Measurements from ENCODE around the gene GPM6B.
A peak's percentile ranks its signal among the peaks of the same experiment; 100 is the strongest.

Gene GPM6B

GRCh38 chrX:13821738-13822137, 4.8 kb upstream of the GPM6B start:
- no peak for DNase-seq

DNA sequence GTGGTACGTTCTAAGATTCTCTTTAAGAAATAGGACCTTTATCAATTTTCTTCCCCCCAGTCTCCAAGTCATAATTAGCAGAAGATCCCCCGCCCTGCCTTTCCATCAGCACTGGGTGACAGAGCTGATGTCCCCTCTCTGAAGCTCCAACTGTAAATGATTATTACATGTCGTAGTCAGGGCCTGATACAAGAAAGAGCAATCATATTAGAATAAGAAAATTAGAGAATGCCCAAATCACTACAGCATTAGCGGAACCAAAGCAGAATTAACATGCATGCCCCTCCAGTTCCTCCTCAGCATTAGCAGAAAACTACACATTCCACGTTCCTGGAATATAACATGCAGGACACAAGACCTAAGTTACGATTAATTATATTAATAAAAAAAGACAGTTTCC, 717 bp downstream of the GPM6B start:
- DNase-seq, result no peak

DNA sequence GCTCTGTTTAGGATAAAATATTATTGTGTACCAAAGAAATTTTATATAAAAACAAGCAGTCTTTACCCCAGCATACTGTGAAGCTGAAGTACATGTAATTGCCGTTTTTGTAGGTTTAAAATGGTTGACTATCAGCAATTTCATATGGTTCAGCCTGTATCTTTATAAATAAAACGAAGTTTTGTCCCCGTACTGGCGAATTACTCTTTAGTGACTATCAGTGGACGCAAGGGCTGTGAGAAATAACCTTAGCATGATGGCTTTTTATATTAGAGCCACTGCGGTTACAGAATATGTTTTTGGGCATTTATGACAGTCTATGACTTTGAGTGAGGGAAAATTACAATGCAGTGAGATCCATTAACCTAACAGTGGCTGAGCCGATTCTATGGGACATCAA, 1.2 kb downstream of the GPM6B start:
- DNase-seq, result no peak

DNA sequence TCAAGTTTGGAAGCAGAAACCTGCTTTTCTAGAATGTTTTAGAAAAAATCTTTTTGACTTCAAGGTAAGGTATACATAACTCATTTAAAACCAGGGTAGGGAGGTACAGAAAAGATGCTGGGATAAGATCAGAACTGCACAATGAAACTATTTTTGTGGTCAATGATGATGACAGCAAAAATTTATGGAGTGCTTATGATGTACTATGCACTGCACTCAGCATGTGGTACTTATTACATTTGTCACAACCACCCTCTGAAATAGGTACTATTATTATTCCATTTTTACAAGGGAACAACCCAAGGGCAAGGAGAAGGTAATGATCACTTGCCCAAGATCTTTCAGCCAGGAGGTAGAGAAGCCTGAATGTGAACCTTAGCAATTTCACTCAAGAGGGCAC, 8.0 kb downstream of the GPM6B start:
- DNase-seq, result no peak

- DNase-seq, result no peak
Measured at GRCh38 chrX:13808293-13808692, 8.6 kb downstream of the GPM6B start.

DNA sequence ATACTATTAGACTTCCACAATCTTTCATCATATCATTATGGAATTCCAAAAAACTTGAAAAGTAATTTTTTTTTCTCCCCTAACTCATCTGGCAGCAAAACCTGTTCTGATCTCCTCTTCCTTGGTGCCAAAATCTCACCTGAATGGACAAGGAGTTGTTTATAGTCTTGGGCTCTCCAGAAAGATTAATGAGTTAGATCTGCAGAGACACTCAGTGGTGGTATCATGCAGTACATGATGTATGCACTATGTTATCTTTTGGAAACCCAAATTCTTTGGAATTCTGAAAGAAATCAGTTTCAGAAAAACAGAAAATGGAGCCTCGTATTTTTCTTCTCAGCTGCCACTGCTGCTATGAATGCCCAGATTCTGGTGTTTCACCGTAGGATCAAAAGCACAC, 11.7 kb downstream of the GPM6B start:
- no peak for DNase-seq

DNA sequence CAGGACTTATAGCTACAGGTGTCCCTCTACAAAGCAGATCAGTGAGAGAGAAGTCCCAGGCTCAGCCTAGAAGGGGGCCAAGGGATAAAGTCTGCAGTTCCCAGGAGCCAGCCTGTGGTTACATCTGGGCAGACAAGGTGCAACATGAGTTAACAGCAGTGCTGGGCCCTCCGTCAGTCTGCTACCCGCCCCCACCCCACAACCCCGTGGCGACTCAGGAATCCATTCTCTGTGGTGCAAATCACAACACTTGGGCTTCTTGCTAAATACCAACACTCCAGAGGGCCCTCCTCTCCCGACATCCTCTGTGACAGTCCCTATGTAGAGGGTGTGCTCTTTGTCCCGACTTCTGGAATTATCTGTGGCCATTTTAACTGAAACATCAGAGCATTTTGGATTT, 13.8 kb downstream of the GPM6B start:
- no peak for DNase-seq

GRCh38 chrX:13798184-13798583, 18.7 kb downstream of the GPM6B start:
- no peak for DNase-seq

DNA sequence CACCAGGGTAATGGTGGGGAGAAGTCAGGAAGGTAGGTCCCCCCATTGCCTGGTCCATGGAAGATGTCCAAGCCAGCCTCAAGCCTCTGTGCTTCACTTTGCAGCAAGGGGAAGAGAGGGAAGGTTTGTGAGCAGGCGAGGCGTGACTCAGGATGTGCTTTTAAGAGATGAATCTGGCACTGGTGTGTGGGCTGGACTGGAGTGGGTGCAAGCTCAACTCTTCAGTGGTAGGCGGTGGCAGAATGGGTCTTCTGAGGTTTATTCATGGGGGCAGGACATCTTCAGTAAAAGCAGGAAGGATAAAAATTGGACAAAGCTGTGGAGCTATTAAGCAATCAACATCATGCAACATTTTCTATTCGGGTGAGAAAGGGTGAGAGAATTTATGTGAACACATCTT, 19.4 kb downstream of the GPM6B start:
- DNase-seq, result peak; percentile 36 to 80

DNA sequence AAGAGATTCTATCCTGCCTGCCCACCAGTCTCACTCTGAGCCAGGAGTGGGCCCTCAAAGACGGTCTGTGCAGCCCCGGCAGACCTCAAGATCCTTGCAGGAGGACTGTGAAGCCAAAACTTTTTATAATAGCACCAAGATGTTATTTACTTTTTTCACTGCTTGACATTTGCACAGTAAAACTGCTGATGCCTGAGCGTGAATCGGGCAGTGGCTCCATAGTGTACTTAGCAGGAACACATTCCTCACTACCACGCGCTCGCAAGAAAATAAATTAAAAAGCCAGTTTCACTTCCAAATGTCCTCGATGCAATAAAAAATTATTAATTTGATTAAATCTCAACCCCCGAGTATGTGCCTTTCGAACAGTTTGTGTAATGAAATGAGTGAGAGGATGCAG, 22.5 kb downstream of the GPM6B start:
- no peak for DNase-seq

GRCh38 chrX:13793897-13794296, 23.0 kb downstream of the GPM6B start:
- DNase-seq, result no peak

GRCh38 chrX:13791559-13791958, 25.3 kb downstream of the GPM6B start:
- DNase-seq, result no peak

DNA sequence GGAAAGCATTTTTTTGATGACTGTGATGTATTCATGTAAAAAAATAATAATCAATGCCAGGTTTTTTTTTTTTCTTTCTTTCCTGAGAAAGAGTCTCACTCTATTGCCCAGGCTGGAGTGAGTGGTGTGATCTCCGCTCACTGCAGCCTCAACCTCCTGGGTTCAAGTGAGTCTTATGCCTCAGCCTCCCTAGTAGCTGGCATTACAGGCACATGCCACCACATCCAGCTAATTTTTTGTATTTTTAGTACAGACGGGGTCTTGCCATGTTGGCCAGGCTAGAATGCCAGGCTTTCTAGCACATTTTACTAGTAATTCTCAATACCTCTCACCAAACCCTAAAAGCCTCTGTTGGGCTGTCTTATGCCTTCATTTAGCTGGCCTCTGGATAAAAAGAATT, 25.7 kb downstream of the GPM6B start:
- DNase-seq, result no peak

DNA sequence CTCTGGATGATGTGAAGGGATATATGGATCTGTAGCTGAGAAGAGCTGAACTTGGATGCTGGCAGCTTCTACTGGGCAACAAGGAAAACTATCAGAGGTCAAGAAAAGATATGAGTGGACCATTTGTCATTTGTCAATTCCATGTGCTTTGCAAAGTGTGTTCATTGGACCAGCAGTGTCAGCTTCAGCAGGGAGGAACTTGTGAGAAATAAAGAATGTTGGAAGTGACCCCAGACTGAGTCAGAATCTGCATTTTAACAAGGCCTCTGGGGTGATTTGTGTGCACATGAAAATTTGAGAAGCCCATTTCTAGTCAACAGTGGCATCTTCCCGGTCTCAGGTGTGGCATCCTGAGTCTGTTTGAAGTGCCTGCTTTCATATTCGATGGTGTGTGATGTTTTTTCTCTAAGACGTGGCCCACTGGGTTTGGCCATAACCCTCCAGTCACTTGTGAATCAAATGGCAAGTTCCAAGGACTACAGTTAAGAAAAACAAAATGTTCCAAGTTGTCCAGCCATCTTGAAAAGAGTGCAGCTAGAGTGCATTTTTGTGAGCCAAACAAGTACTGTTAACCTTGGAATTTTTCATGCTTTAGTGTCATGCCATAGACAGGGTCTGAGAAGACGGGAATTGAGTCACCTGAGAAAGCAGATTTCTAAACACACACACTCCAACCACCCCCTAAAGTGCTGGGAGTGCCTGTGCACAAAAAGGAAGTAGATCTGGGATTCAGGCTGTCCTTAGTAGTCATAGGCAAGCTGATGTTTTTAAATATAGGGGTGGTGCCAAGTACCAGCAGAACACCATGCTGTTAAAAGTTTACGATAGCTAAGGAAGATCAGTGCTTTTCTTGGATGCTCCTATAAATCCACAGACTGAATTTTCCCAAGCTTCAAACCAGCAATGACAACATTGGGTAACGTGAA, 26.4 kb downstream of the GPM6B start:
- DNase-seq, result no peak

GRCh38 chrX:13786048-13786447, 30.8 kb downstream of the GPM6B start:
- no peak for DNase-seq

DNA sequence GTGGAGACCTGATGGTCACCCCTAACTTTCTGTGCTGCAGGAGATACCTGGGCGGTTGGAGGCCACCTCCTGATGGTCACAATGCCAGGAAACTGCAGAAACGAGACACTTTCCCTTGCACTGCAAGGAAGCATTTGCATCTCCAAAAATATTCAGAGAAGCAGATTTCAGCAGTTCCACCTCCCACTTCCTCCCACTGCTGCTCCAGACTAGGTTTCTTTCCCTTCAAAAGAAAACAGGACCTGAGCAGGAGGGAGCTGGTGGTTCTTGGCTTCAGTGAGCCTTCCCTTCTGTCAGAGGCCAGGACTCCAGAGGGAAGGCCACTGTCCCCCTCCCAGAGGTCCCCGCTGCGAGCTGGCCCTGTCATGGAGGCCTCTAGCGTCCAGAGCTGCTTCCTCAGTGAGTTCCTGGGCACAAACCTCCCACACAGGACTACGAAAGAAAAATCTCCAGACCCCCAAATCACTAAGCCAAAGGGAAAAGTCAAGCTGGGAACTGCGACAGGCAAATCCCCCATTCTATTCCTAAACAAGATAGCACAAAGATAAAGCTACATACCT, 35.9 kb downstream of the GPM6B start:
- peak in 1 of 2 donors; percentile 21 for DNase-seq

DNA sequence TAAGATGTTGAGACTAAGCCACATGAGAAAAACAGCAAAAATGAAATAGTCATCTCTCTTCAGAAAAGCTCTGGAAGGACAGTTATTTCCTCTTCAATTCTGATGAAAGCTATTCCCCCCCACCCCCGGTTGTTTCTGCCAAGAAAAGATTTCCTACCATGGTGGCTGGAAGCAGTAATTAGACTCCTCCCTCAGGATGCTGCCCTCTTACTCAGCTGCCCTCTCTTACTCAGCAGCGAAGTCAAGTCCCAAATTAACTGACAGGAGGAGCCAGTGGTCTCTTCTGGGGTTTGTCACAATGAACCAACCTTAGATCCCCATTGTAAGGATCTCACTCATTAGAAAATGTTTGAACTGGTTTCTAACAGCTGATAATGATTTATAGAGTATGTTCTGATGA, 38.0 kb downstream of the GPM6B start:
- DNase-seq, result peak; percentile 19 to 64

DNA sequence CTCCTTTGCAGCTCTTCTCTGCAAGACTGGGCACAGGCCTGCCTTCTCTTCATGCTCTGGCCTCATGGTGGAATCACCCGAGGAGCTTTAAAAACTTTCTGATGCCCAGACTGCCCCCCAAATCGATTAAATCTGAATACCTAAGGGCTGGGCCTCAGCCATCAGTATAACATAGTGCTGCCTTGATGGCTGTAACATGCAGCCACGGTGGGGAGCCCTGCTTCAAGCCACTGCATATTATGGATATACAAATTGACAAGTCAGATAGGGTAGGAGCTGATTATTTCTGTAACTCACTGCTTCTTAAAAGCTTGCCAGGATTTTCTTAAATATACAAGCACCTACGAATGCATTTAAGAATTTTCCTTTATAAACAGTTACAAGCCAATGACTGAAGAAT, 40.5 kb downstream of the GPM6B start:
- DNase-seq, result no peak

- DNase-seq, result no peak
Measured at GRCh38 chrX:13775837-13776236, 41.1 kb downstream of the GPM6B start.

DNA sequence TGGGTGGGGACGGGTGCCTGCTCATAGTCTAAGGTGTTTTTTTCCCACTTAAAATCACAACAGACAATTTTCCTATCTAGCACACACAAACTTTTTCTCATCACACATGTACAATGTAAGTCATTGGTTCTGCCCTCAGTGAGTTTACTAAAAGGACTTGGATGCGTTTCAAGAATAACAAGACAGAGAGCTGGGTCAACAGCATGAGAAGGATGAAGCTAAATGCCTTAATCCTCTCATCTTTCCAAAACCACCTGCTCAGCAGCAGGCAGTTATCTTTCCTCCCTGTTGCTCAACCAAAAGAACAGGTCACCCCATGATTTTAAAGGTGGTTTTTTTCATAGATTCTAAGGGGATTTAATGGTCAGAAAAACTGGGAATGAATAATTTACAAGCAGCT, 42.2 kb downstream of the GPM6B start:
- DNase-seq, result no peak

DNA sequence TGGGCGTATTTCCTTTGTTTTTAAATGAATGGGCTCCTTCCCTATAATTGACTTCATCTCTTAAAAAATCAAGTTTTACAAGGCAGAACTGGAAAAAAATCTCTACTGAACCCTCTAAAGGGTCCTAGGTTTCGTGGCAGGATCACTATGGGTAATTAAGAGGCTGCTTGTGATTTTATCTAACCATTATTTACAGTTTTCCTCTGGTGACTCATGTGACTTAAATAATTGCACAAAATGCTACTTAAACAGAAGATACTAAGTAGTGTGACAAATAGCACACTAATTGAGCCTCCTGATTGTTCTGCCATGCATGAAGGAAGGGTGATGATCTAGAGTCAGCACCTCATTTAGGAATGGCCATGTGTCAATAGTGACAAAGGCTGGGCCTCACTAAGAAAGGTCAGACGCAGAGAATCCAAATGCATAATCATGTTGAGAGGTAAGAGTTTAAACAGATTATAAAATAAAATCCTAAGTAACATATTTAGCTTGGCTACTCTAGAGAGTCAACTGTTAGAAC, 46.8 kb downstream of the GPM6B start:
- DNase-seq, result no peak

DNA sequence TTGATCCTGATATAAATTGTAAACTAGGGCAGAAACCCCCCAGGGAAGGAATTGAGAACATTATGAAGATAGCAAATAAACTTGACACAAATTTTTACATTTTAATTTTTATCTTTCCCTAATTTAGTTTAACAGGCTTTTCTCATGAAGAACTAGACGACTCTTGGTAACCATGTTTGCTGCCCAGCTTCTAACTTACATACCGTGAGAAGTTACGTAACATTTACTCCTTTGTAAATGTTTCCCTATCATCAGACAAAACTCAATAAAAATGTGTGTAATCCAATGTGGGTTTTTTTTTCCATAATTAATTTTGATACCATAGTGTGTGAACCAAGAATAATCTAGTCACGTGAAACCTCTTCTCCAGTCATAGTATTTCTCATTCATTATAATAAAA, 48.0 kb downstream of the GPM6B start:
- DNase-seq, result no peak

DNA sequence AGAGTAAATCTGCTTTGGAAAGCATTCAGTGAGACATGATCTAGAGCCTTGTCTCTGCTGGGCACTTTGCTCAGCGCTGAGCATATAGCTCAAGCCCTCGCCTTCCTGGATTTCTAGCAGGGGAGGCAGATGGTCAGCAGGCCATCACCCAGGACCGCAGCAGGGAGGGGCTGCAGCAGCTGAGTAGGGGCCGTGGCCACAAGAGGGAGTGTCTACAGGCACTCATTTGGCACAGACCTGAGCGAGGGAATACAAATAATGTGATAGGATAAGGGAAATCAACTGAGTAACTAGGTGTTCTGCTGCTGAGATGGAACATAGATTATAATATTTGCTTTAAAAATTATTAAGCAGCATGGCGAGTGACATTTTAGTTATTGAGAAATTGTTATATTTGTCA, 52.1 kb downstream of the GPM6B start:
- no peak for DNase-seq

DNA sequence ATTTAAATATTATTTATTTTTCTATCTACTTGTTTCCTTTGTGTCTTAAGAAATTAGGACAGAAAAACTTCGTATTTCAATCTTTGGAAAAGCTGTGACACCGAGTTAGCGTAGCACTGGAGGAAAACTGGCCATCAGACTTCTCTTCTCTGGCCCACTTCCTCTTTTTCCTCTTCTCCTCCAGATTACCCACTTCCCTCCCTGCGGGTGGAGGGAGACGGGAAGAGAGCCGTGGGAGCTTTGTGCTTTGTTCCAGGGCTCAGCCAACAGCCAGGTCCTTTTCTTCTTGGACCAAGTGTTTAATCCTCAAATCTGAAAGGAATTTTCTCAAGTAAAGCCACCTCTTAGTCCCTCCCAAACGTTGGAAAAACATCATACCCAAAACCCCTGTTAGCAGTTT, 52.6 kb downstream of the GPM6B start:
- peak; percentile 33 to 45 for DNase-seq

All from inflammatory macrophage (primary cell).